GM21390 (cell line): ENCODE measurements around the gene NSD1.
"Not testable (repeated sequence)": the region's sequence is repeated elsewhere in the genome, so short reads cannot be mapped to it uniquely, and the experiment has no call there.

Source experiments
- ATAC-seq: cut with Tn5 transposase; IDR thresholded peaks from one replicate; pipeline ENCODE4 v1.9.1; 2021; ENCODE audit not compliant: unreplicated experiment

Gene NSD1

DNA sequence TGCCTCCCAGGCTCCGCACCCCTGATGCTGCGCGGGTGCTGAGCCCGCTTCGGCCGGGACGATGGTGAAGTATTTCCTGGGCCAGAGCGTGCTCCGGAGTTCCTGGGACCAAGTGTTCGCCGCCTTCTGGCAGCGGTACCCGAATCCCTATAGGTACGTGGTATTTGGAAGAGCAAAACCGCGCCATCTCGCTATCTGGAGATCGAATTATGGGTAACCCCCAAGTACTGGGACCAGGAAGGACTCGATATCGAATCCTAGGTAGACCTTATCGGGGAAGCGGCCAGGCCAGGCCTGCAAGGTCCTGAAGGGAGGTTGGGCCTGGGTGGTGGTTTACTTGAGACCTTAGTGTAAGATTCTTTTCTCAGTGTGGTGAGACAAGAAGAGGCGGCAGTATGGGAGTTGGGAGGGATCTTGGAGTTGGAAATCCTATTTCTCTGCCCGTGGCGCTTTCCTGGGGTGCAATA, 170.4 kb downstream of the NSD1 start:
- no peak for ATAC-seq

DNA sequence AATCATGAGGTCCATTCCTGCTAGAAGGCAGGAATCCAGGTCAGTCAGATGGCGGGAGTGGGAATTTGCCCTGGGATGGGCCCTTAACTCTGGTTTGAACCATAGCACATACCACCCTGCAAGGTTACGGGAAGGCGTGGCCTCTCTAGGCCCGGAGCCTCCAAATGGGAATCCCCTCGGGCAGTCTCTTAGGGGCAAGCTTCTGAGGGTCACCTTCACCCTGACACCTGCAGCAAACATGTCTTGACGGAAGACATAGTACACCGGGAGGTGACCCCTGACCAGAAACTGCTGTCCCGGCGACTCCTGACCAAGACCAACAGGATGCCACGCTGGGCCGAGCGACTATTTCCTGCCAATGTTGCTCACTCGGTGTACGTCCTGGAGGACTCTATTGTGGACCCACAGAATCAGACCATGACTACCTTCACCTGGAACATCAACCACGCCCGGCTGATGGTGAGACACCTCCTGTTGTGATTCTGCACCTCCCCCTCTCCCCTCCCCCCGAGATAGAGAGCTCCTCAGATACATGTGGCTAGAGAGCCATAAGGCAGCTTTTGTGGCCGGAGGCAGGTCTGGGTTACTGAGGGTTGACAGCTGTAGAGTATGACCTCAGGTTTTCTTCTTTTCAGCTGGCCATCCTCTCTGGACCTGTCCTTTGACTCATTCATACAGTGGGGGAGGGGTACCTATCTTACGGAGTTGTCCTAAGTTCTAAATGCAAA, 171.0 kb downstream of the NSD1 start:
- no peak for ATAC-seq

DNA sequence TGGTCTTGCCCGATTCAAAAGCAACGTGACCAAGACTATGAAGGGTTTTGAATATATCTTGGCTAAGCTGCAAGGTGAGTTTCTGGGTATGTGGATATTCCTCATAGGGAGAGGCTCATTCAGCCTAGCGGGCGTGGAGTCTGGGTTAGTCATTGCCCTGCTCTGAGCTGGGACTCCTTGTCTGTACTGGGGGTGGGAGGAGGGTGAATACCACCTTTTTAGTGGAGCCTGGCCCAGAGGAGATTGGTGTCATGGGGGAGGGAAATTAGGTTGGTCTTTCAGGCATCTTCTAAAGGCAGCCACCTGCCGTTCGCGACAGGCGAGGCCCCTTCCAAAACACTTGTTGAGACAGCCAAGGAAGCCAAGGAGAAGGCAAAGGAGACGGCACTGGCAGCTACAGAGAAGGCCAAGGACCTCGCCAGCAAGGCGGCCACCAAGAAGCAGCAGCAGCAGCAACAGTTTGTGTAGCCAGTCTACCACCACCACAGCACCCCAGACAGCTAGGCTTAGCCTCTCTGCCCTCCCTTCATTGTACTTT, 172.6 kb downstream of the NSD1 start:
- ATAC-seq: not testable (repeated sequence)

- no peak for ATAC-seq
These were observed 173.3 kb downstream of the NSD1 start for GRCh38 chr5:177306674-177307543.

- ATAC-seq: no peak
These were observed 174.2 kb downstream of the NSD1 start for GRCh38 chr5:177307544-177308363.

- no peak for ATAC-seq
These were observed 175.2 kb downstream of the NSD1 start for GRCh38 chr5:177308740-177309139.

GRCh38 chr5:177309351-177310191, 176.0 kb downstream of the NSD1 start:
- no peak for ATAC-seq

GRCh38 chr5:177310332-177310731, 176.8 kb downstream of the NSD1 start:
- ATAC-seq: no peak

GRCh38 chr5:177310757-177311391, 177.3 kb downstream of the NSD1 start:
- ATAC-seq: peak; percentile 36

- no peak for ATAC-seq
These were observed 177.8 kb downstream of the NSD1 start for GRCh38 chr5:177311392-177311722.

DNA sequence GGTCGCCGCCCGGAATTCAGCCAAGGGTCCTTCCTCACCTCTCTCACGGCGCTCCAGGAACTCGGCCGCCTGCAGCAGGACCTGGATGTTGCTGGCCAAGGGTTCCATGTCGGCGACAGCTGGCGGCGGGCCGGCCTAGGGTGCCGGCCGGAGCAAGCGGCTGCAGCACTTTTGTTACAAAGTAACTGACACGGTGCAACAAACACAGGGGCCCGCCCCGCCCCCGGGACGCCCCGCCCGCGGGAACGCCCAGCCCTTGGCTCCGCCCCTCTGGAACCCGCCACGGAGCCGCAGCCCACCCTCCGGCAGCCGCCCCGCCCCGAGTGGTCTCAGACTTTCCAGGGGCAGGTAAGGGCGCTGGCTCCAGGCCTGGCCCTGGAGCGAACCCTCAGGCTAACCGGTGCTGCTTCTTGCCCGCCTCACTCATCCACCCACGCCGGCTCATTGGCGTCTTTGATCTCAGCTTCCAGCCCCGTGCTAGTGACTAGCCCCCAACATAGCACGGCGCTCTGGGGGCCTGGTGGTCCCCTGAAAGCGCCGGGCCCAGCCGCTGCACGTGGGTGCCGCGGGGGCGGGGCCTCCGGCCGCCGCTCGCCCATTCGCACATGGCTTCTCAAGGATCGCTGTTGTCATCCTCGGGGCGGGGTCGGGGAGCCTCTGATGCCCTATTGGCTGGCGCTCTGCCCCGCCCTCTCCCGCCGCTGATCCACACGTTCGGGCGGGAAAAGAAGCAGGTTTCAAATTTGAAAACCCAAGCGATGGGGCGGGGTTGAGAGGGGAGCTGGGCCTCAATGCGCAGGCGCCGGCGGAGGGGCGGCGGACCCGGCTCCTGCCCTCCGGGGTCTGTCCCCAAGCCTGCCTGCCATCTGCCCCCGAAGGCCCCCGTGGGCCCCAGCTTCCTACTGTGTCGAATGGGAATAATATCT, 178.4 kb downstream of the NSD1 start, which contains the start of gene MXD3:
Gene MXD3, minus strand, starts transcription at position 176 of the 926 bp plus-strand sequence. Its CDS starts 68 bp downstream, at position 108.
- ATAC-seq: peak; percentile 65

GRCh38 chr5:177312649-177313181, 179.1 kb downstream of the NSD1 start:
- peak; percentile 24 for ATAC-seq

DNA sequence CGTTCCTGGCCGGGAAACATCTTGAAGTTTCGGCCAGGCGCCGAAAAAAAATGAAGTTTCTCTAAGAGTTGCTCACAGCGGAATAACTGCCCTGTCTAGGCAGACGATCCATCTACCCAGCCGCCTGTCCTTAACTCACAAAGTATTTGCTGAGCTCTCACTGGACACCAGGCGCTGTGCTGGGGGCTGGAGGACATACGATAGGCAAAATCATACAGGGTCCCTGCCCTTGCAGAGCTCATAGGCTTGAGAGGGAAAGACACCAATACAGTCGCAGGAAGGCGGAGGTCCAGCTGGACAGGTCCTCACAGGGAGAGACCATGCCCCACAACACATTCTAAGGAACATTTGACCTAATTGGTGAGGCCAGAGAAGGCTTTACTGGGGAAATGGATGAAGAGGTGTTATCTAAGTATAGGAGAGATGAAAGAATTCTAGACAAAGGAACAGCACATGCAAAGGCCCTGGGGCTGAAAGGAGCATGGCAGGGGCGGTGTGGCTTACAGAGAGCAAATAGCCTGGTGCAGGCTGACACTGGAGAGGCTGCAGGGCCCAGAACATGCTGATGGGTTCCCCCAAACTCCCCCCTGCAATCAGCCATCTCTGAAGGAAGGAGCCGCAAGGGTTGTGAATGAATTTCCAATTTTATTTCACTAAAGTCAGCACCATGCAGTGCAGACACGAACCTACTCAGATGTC, 180.1 kb downstream of the NSD1 start:
- ATAC-seq: no peak

DNA sequence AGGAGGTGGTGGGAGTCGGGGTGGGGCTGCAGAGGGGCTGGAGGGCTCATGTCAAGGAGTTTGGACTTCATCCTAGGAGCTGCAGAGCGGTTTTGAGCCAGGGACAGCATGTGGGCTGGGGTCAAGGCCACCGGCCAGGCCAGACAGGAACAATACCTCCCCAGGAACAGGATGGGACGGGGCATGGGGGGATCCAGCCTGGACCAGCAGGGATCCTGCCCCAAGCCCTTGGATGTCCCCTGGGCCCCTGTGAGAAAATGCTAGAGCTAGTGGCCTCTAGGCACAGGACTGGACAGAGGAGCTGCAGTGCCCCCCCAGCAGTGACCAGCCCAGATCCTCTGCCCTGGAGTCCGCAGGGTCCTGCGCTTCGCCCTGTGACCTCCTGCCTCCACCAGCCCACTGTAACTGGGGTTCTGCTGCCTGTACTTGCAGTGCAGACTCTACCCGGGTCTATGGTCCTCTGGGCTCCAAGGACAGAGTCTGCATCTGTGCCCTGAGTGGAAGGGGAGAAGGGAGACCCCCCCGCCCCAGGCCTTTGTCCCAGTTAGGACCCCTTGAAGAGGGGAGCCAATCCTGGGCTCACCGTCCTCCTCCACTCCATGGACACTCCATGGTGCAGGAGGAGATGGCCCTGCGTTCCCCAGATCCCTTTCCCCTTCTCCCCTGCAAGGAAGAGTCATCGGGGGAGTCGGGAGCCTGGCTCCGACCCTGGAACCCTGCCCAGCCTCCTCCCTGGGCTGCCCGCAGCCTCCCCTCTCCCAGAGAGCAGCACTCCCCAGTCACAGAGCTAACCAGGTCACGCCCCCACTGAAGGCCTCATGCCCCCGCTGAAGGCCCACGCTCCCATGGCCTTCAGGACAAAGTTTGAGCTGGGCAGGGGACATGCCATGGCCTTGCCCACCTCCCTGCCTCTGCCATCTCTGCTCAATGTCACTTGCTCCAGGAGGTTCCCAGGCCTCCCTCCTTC, 181.1 kb downstream of the NSD1 start:
- no peak for ATAC-seq

DNA sequence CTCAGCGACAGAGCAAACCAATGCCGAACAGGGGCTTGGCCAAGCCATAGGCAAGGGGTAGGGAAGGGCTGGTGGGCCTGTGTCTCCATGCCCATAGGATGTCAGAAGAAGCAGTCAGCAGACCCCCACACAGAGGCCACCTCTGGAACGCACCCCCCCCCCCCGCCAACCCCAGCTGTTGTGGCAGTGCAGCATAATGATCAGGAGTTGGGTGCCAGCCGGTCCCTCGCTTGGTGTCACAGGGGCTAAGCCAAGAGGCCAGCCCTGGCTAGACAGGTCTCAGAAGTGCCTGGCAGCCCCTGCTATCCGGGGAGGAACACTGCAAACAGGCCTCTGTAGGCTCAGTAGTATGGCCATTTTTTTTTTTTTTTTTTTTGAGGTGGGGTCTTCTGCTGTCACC, 181.8 kb downstream of the NSD1 start:
- no peak for ATAC-seq

- ATAC-seq: no peak
These were observed 182.4 kb downstream of the NSD1 start for GRCh38 chr5:177316005-177316404.
